Stimulated activated CD4-positive, alpha-beta T cell treated with anti-CD3 and anti-CD28 coated beads, TNF-alpha, amount 100 ng/mL, for 1 hour (primary cell): Measurements from ENCODE around the gene FZD10.

Experiments
- DNase-seq, 3 donors: peaks; one replicate each; pipeline ENCODE4 v3.0.0-alpha.2; 2020; ENCODE audit warnings: low read depth in 3 of 3, low spot score in 1 of 3

FZD10 gene, protein sequence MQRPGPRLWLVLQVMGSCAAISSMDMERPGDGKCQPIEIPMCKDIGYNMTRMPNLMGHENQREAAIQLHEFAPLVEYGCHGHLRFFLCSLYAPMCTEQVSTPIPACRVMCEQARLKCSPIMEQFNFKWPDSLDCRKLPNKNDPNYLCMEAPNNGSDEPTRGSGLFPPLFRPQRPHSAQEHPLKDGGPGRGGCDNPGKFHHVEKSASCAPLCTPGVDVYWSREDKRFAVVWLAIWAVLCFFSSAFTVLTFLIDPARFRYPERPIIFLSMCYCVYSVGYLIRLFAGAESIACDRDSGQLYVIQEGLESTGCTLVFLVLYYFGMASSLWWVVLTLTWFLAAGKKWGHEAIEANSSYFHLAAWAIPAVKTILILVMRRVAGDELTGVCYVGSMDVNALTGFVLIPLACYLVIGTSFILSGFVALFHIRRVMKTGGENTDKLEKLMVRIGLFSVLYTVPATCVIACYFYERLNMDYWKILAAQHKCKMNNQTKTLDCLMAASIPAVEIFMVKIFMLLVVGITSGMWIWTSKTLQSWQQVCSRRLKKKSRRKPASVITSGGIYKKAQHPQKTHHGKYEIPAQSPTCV

DNA sequence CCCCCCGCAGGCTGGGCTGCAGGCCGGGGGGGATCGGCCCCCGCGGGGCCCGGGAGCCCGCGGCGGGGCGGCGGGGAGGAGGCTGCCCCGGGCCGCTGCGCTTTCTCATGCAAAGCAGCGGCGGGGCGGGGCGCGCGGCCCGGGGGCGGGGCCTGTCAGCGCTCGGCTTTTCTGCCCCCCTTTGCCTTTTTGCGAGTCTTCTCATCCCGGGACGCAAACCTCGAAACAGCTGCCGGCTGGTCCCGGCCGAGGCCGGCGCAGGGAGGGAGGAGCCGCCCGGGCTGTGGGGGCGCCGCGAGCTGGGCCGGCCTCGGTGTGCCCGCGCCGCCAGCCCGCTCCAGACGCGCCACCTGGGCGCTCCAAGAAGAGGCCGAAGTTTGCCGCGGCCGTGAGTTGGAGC, at the start of gene FZD10:
Gene FZD10 (plus strand): TSS at position 198 of the 400 bp plus-strand sequence. CDS start 479 bp downstream, outside the sequence.
- DNase-seq = no peak

DNA sequence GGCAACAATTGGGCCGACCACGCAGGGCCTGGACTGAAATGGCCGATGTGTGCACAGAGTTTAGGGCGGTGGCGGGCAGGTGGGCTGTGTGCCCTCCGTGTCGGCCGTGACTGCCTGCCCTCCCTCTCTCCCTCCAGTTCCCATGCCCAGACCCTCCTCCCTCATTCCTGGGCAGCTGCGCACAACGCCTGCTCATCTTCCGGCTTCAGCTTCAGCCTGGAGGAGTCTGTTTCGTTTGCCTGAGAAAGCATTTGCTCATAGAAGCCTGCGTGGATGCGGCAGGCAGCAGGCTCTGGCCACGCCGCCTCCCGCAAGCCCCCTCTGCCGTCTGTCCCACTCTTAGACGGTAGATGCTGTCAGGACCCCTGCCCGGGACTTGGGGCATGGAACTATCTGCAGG, 47.3 kb upstream of the FZD10 start:
- no peak for DNase-seq

DNA sequence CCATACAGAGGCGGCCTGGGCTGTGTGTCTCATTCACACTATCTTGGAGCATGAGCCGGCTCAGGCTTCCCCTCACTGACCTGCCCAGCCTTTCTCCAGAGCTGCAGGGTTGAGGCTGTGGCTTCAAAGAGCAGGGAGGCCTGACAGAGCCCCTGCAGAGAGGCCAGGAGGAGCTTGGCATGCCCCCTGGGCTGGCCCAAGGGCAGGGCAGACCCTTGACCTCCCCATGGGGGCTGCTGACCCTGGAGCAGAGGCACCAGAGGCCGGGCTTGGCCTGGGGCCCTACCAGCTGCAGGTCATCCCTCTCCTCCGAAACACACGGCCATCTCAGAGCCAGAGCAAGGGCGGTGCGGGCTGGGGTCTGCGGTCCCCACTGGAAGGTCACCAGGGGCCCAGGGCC, 46.6 kb upstream of the FZD10 start:
- no peak for DNase-seq

DNA sequence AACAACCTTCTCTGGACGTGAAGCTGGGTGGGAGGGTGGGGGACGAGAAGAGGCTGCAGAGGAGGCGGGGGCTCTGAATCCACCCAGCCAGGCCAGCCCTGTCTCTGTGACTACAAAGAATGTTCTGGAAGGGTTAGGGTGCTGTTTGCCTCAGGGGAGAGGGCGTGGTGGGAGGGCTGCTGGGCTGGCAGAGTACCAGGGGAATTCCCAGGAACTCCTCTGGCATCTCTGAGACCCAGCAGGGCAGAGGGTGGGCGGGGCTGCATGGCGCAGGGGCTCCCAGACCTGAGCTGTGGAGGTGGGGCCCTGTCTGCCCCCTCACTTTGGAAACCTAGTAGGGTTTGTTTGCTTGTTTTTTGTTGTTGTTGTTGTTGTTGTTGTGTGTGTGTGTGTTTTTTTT, 45.5 kb upstream of the FZD10 start:
- DNase-seq = no peak

DNA sequence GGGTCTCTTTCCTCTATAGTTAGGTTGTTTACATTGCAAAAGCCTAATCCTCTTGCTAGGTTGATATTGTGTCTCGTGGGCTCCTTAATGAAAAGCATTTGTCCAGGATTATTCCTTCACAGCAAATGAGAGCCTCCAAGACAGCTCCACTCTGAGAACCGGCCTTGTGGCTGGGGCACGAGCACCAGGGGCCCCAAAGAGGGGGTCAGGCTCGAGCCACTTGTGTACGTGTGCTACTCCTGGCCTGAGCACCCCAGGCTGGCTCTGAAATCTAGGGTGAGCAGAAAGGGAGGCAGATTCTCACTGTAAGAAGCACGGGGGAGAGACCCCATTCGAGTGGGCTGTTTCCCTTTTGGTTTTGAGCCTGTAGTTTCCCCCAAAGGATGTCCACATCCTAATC, 45.0 kb upstream of the FZD10 start:
- DNase-seq = no peak

DNA sequence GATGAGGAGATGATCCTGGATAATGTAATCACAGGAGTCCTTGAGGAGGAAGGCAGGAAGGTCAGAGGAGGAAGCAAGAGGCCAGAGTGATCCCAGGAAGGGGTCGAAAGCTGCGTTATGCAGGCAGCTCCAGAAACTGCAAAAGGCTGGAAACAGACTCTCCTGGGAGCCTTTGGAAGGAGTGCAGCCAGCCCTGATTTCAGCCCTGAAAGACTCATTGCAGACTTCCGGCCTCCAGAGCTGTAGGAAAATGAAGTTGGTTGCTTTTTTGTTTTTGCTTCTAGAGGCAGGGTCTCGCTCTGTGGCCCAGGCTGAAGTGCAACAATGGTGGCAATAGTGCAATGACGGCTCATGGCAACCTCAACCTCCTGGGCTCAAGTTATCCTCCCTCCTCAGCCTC, 44.6 kb upstream of the FZD10 start:
- DNase-seq = no peak

DNA sequence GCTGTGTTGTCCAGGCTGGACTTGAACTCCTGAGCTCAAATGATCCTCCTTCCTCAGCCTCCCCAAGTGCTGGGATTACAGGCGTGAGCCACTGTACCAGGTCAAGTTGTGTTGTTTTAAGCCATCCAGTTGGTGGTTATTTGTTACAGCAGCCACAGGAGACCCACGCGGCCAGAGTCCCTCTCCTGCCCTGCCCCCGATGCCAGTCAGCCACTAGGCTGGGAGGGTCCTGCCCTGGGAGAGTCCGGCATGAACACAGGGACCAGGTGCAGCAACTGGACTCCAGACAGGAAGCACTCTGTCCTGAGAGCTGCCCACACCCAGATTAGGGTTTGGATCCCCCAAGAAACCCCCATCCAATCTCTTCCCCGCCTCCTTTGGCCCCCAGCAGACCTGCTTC, 44.1 kb upstream of the FZD10 start:
- no peak for DNase-seq

DNA sequence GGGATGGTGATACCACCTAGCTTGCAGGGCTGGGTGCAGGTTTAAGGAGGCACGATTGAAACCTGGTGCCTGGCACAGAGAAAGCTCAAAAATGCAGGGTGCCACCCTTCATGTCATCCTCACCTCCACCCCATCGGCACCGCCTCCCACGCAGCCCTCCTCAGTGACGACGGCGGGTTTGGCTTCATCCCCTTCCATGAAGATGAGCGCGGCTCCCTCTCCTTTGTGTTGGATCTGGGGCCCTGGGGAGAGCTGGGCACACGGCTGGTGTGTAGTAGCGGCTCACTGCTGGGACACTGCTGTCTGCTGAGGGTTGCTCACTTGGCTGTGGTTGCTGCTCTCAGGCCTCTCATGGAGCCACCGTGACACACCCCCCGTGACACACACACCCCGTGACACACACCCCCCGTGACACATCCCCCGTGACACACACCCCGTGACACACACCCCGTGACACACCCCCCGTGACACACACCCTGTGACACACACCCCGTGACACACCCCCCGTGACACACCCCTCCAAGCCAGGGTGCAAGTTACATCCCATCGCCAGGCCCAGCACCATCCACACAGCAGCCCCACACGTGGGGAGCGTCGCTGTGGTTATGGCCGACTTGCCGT, 42.9 kb upstream of the FZD10 start:
- DNase-seq = no peak

DNA sequence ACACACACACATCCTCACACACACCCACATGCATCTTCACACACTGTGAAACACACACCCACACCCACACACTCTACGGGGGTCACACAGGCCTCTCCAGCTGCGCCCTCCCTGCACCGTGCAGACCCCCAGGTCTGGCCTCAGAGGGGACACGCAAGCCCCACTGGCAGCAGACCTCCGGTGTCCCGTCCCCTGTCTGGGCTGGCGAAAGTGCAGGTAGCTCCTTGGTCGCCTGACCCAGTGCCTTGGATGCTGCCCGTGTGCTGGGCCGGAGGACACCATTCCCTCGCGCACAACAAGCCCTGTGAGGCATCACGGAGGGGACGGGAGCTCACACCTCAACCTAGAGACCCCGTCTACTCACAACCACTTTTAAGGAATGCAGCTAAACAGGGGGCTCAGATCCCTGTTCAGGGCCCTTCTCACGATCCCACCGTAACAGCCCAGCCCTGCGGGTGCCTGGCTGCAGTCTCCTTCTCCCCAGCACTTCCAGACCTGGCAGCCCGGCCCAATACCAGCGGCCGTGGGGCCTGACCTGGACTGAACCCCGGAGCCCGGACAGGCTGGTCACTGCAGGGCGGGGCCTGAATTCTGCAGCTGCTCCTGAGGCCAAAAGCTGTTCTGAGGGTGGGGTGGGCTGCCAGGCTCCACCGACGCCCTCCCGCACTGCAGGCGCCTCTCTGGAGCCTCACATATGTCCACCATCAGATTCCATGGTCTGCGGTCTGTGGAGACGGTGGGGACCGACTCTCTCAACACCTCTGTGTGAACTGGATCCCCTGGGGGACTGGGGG, 42.1 kb upstream of the FZD10 start:
- no peak for DNase-seq

DNA sequence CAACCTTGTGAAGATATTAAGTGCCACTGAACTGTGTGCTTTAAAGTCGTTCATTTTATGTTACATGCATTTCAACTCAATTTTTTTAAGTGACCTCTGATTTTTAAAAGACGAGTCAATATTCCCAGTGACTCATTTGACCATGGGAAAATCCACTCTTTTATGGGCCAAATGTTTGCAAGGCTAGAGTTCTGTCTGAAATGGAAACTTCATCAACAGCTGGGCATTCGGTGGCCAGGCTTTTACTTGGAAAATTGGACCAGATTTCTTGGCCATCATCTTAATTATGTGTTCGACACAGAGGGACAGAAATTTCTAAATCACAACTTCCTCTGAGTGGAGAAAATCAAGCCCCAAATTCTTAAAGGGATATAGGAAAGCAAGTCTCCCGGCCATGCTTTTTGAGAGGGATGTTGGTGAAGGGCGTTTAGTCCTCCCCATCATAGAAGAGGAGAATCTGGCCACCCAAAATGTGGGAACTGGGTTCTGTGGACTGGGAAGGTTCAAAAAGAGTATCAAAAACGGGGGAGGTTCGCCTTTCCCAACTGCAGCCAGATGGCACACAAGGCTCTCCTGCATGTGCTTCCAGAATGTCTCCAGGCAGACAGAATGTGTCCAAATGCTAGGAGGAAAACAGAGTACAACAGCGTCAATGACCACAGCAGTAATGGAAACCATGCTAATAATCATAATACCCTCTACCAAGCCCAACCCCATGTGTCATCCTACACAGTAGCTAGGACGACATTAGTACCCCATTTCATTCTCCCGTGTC, 40.9 kb upstream of the FZD10 start:
- no peak for DNase-seq

DNA sequence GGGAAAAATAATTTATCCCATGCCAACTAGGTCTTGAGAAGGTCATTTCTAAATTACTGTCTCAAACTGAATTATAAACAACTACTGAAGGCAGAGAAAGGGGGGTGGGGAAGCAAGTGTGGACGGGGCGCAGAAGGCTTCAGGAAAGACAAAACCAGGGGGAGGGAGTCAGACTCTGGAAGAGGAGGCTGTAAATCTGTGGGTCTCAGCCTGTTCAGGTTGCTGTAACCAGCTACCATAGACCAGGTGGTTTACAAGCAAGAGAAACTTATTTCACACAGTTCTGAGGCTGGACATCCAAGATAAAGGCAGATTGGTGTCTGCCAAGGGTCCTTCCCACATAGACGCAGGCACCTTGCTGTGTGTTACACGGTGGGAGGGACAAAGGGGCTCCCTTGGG, 39.9 kb upstream of the FZD10 start:
- no peak for DNase-seq

DNA sequence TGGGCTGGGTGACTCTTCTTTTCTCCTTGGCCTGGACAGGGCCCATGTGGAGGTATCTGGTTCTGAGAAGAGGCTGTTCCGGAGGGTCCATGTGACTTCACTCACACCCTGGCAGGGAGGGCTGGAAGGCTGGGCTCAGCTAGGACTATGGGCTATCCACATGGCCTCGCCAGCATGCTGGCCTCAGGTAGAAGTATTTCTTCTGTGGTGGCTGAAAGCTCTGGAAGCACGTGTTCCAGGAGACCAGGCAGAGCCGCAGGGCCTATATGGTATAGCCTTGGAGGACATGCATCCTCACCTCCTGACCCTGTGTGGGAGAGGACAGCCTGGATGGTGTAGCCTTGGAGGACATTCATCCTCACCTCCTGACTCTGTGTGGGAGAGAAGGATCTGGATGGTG, 38.2 kb upstream of the FZD10 start:
- no peak for DNase-seq

DNA sequence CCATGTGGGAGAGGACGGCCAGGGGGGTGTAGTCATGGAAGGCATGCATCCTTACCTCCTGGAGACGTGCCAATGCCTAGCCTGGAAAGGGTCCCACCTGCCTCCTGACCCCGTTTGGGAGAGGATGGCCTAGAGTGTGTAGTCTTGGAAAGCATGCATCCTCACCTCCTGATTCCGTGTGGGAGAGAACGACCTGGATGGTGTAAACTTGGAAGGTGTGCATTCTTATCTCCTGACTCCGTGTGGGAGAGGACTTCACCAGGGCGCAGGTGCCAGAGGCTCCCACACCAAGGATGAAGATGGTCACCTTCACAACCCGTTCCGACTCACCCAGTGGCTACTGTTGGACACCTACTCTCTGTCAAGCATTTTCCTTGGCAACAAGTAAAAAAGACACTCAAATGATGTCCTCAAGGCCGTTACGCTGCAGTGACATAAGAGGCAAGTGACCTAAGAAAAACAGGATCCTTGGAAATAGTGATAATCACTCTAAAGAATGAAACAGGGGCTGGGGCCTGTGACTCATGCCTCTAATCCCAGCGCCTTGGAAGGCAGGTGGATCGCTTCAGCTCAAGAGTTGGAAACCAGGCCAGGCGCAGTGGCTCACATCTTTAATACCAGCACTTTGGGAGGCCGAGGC, 37.5 kb upstream of the FZD10 start:
- no peak for DNase-seq

DNA sequence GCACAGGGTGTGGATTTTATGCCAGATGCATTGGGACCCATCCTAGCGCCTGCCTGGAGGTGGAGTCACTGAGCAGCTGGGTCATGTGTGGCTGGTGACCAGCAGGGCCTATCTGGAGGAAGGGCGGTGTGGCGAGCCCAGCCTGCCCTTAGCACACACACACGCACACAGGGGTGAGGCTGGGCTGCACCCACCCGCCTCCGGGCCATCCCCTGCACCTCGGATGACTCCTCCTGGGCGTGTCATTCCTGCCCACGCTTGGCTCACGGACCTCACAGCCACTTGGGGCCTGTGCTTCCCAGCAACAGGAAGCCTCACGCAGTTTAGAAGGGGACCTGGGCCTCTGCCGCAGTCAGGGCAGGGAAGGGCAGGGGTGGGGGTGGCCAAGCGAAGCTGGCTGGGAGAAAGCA, 36.2 kb upstream of the FZD10 start:
- DNase-seq = no peak

DNA sequence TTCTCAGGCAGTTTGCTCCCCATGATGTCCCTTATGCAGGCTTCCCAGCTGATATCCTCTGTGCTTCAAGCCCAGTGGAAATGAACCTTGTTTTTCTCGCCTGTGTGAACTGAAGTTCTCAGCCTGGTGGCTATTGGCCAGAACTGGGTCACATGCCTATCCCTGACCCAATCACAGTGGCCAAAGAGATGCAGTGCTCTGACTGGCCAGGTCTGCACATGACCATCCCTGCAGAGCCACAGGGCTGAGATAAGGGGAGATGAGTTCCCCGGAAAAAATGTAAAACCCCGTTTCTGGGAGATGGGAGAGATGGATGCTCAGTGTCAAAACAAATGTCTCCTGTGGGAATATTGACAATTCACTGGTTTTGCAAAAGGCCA, 34.7 kb upstream of the FZD10 start:
- no peak for DNase-seq

DNA sequence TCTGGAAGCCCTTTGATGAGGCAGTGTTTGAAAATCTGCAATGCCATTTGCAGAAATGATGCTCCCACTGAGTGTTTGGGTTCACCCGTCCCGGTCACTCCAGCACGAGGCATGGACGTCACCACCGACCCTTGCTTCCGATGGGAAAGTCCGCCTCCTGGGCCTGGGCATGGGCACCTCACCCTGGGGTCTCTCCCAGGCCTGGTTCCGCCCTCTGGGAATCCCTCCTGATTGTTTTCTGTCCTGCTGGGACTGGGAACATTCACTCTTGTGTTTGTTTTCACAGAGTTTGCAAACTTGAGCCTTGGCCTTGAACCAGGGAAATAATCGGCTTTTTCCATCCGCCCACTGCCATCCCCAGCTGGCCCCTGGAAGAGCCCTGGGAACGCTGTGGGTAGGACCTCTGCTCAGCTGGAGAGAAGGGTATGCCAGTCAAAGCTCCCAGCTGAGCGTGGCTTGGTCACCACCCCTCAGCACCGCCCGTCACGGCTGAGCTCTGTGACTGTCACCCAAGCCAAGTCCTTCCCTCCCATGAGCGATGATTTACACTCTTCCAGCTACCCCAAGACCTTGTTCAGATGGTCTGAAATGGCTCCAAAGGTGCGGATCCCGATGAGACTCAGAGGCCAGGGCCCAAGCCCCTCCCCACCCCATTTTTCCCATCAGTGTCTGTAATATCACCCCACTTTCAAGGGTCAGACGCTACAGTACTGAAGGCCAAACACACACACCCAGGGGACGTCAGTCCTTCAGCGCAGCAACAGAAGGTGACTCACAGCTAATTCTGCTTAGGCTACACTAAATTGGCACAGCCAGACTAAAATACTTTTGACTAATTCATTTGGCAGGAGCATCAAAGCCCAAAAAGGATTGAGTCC, 34.1 kb upstream of the FZD10 start:
- DNase-seq = no peak

DNA sequence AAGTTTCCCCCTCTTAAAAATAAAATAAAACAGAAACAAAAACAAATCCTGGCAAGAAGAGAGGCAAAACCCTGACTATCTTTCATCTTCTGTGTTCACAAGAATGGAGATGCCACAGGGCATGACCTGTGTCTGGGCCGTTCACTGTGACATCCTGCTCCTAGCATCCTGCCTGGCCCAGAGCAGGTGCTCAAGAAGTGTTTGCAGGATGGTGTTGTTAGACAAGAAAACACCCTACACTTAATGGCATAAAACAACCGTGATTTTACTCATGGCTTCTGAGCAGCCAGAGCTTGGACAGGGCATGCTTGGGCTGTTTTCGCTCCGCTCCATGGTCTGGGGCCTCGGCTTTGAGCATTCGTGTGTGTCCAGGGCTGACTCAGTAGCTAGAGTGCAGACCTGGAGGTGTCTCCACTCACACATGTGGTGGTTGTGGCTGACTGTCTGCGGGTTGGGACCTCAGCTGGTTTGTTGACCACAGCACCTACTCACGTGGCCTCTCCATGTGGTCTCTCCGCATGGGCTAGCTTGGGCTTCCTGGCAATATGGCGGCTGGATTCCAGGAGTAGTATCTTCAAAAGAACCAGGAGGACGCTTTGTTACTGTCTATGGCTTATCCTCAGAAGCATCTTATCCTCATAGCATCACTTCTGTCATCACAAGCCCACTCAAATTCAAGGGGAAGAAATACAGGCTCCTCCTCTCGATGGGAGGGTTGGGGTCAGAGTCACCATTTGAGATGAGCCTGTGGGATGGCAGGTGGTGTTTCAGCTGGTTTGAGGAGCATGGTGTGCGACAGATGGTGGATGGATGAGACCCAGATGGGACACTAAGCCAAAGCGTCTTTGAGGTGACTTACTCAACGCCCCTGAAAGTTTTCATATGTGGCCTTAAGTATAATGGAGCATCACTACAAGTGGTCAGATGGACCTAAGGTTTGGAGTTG, 33.2 kb upstream of the FZD10 start:
- DNase-seq = no peak

DNA sequence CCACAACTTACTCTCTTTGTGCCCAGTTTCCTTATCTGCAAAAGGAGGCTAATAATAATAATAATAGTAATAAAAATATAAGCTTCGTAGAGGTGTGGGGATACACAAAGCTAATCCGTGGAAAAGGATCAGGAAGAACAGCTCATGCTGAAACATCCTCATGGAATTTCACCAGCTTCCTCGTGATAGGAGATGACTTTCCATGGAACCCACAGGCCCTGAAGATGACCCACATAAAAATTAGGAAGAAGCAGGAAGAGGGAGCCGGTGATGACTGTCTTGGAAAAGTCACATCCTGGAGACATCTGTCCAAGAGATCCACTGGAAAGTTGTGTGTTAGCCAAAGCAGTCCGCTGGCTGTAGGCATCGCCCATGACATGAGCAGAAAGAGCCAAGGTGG, 31.9 kb upstream of the FZD10 start:
- DNase-seq = no peak
